Measurements from ENCODE around the gene ACP1. TPM values are rescaled to one million over a fixed set of nuclear protein-coding genes. Genes with fewer than 3 reads are reported as not detected.

ACP1 gene
- total and polyA plus RNA-seq, 9 donors = 59.1 to 89.0 (median 70.8) TPM

GRCh38 chr2:290090-290722 lies 25.5 kb downstream of the ACP1 start:
- Histone ChIP-seq H3K36me3 (no peaks in the 10 kb centered on the region), H3K9me3 (no peaks in the 10 kb centered on the region), H3K4me3 (peak overlapping the region; percentile 62), H3K4me1 (ENCODE audit: insufficient read depth) (peaks cover 9% of the 10 kb centered on the region), H3K27me3 (no peaks in the 10 kb centered on the region), H3K27ac (peak overlapping the region; percentile 17 to 75)
- peak; percentile 83 to 92 (median 86) for DNase-seq
- 5 to 7% (median 5%) methylated on average over 15 of the region's 15 CpGs for WGBS, 3 donors
- TF ChIP-seq POLR2A (IDR thresholded peaks at IDR 0.05) (no peak), CTCF (IDR thresholded peaks at IDR 0.05) (peak; percentile 29 to 73 (median 64))
- intact Hi-C loops (cut with DNase I) = no loop called here

- TF ChIP-seq EP300 (IDR thresholded peaks at IDR 0.05) (no peak), POLR2A (IDR thresholded peaks at IDR 0.05) (no peak), CTCF (IDR thresholded peaks at IDR 0.05) (no peak)
- intact Hi-C loops (cut with DNase I) = no loop called here
These were observed 30.3 kb downstream of the ACP1 start for GRCh38 chr2:295090-295489.

GRCh38 chr2:296354-296753 lies 31.6 kb downstream of the ACP1 start:
- Histone ChIP-seq H3K9me3 (no peaks in the 10 kb centered on the region), H3K36me3 (no peaks in the 10 kb centered on the region), H3K4me3 (no peak overlapping the region), H3K27me3 (no peaks in the 10 kb centered on the region), H3K4me1 (ENCODE audit: insufficient read depth) (no peaks in the 10 kb centered on the region), H3K27ac (no peak overlapping the region)
- TF ChIP-seq EP300 (IDR thresholded peaks at IDR 0.05) (no peak), CTCF (IDR thresholded peaks at IDR 0.05) (no peak), POLR2A (IDR thresholded peaks at IDR 0.05) (no peak)
- no peak for DNase-seq
- intact Hi-C loops (cut with DNase I) = no loop called here
- 69 to 79% (median 75%) methylated on average over 3 of the region's 3 CpGs for WGBS, 3 donors

More at GRCh38 chr2:295090-295489, 30.3 kb downstream of the ACP1 start:
- Histone ChIP-seq H3K27ac (no peak overlapping the region), H3K9me3 (no peaks in the 10 kb centered on the region), H3K4me1 (ENCODE audit: insufficient read depth) (no peaks in the 10 kb centered on the region), H3K27me3 (no peaks in the 10 kb centered on the region), H3K36me3 (no peaks in the 10 kb centered on the region), H3K4me3 (no peak overlapping the region)
- no peak for DNase-seq
- 80 to 83% (median 81%) methylated on average over 5 of the region's 5 CpGs for WGBS, 3 donors

DNA sequence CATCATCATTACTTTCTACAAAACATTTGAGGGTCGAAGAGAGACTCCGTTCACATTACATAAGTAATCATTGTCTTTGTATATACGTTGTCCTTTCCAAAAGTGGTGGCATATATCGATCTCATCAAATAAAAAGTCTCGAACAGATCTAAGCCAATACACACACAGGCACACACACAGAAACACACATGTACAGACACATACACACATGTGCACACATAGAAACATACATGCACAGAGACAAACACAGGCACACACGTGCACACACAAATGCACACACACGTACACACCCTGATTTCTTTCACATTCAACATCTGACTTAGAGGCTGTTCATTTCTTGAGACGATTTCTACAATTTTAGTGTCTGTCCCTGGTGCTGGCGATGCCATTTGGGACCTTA lies 40.6 kb downstream of the ACP1 start:
- Histone ChIP-seq H3K36me3 (no peaks in the 10 kb centered on the region), H3K27me3 (no peaks in the 10 kb centered on the region), H3K4me3 (no peak overlapping the region), H3K27ac (no peak overlapping the region), H3K9me3 (no peaks in the 10 kb centered on the region), H3K4me1 (ENCODE audit: insufficient read depth) (no peaks in the 10 kb centered on the region)
- intact Hi-C loops (cut with DNase I) = no loop called here
- 82 to 89% (median 88%) methylated on average over 9 of the region's 9 CpGs for WGBS, 3 donors
- TF ChIP-seq CTCF (IDR thresholded peaks at IDR 0.05) (no peak), POLR2A (IDR thresholded peaks at IDR 0.05) (no peak), EP300 (IDR thresholded peaks at IDR 0.05) (no peak)
- DNase-seq = no peak
